ENCODE results near the gene ITIH4.

DNA sequence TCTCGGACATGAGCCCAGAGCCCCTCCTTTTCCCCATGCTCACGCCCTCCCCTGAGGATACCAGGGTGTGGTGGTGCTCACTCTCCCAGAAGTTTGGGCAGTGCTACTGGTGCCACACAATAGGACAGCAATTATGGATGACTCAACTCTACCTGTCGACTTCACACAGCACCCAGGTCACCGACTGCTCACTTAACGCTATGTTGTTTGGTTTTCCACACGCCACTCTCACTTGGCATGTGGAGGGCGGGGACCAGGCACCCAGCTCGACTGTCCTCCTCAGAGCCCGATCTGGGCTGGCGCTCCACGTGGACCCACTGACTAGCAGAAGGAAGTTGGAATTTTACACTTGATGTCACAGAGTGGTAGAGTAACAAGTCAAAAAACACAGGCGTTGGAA lies 36.0 kb upstream of the ITIH4 start:
- TF ChIP-seq, protein P1, sequence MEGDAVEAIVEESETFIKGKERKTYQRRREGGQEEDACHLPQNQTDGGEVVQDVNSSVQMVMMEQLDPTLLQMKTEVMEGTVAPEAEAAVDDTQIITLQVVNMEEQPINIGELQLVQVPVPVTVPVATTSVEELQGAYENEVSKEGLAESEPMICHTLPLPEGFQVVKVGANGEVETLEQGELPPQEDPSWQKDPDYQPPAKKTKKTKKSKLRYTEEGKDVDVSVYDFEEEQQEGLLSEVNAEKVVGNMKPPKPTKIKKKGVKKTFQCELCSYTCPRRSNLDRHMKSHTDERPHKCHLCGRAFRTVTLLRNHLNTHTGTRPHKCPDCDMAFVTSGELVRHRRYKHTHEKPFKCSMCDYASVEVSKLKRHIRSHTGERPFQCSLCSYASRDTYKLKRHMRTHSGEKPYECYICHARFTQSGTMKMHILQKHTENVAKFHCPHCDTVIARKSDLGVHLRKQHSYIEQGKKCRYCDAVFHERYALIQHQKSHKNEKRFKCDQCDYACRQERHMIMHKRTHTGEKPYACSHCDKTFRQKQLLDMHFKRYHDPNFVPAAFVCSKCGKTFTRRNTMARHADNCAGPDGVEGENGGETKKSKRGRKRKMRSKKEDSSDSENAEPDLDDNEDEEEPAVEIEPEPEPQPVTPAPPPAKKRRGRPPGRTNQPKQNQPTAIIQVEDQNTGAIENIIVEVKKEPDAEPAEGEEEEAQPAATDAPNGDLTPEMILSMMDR (IDR thresholded peaks at IDR 0.05), result no peak
- no peak for TF ChIP-seq POLR2AphosphoS5 (IDR thresholded peaks at IDR 0.05)

Measured in esophagus muscularis mucosa (tissue), 3 donors.